HG03039 (cell line): ENCODE measurements around the gene FOXP1.

ENCODE experiments used
- ATAC-seq: cut with Tn5 transposase; IDR thresholded peaks from one replicate; pipeline ENCODE4 v1.9.1; 2021; ENCODE audit warnings: mild to moderate bottlenecking, moderate library complexity; ENCODE audit not compliant: unreplicated experiment

Gene FOXP1

DNA sequence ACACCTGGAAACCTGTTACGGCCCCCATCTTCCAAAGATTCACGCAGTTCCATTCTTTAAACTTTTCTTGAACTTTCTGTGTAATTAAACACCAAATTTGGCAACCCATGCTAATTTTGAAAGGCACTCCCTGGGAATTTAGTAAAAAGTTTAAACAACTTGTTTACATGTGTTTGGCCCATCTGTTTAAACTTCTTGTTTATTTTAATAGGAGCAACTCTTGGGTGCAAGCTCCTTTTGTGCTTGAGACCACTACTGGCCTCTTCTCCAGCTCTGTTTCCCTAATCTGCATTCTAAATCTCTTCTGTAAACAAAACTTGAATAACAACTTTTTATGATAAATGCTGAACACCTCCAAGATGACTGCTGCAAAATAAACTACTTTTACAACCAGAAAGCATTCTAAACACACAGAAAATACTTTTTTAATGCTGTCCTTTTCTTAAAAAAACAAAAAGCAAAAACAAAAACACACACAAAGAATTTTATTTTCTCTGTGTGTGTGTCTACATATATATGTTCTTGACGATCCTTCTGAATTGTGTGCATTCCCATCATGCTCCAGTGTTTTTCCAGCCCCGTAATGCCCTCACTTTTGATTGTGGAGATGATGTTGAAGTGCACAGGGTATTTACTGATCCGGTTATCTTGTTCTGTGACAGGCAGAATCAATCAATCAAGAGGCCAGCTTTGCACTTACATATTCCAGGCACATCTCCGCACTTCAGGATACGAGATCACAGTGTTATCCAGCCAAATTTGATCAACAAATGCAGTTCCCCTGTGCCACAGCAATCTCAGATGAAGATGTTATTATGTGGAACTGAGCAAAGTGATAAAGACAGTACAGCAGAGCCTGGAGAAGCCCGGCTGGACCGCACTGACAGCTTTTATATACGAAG, 416.9 kb downstream of the FOXP1 start:
- ATAC-seq = no peak

DNA sequence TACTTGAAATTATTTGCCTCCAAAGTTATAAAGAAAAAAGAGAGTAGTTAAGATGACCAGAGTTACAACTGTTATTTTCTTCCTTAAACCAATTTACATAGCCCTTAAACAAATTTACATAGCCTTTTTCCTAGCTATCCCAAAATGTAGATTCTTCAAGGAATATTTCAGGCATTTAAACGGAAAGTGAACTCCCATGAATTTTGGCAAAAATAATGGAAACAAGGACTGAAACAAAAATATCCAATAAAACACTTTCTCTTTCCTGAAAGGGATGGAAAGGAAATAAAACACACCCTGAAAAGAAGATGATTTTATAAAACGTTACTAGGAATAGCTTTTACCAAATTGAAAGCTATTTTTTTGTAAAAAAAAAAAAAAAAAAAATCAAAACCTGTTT, 418.6 kb downstream of the FOXP1 start:
- no peak for ATAC-seq

DNA sequence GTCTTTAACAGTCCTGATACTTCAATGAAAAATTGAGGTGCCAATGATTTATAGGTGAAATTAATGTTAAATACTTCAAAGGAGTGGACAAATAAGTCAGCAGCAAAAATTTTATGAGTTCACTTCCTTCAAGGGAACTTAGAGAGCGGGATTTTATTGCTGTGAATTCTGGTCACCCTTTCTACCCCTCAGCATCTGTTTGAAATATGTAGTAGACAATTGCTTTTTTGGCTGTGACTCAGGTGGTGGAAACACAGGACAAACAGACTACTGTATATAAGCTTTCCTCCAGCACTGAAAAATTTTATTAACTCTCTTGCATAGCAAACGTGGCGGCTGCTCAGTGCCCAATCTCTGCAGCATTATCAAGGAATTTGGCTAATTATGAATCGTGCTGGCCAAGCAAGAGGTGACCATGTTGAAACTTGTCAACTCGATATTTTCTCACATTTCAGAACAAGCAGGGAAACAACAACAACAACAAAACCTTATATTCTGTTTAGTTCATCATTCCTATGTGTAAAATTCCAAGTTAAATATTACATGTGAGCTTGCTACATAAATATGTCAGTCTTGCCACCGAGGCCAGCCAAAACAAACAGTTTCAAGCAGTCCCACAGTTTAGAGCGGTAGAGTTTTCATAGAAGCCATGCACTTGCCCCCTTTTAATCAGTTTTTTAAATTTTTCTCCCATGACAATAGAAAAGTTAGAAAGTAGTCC, 420.2 kb downstream of the FOXP1 start:
- no peak for ATAC-seq

DNA sequence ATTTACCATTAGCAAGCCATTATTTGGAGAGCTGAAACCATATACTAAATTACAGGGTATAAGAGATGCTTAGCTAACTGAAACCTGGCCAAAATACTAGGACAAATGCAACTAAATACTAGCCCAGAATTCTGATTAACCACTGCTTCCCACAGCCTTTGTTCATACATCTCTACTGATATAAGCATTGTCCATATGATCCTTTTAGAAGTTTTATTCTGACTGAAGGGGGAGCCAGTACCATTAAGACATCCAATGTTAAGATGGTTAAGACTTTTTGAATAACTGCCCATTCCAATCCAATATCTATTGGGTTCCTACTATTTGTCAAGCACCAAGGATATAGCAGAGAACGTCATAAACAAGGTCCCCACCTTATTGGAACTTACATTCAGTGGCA, 421.3 kb downstream of the FOXP1 start:
- ATAC-seq = no peak

DNA sequence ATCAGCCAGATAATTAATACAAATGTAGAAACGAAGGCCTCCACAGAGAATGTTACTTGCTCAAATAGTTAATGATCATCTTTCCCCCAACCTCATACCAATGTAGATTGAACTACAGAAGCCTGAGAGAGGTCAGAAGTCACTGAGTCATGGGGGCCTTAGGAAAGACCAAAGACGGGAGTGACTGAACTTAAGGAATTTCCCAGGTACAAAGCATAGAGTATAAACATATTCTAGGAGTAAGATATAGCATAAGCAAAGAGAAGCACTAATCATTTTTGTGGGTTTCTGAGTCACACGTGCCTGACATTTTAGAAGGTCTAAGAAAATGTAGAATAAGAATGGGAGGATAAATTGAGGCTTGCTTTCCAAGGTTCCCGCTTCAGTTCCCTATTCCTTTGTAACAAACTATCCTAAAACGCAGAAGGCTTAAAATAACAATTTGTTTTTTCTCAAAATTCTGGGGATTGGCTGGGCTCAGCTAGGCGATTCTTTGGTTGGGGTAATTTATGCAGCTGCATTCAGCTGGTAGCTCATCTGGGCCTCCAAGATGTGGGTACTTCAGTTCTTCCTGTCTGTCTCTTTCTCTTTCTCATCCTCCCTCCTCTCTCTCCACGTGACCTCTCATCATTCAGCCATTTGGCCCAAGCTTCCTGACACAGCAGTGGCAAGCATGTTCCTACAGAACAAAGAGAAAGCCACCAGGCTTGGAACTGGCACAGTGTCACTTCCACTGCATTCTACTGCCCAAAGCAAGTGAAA, 422.6 kb downstream of the FOXP1 start:
- ATAC-seq = no peak

DNA sequence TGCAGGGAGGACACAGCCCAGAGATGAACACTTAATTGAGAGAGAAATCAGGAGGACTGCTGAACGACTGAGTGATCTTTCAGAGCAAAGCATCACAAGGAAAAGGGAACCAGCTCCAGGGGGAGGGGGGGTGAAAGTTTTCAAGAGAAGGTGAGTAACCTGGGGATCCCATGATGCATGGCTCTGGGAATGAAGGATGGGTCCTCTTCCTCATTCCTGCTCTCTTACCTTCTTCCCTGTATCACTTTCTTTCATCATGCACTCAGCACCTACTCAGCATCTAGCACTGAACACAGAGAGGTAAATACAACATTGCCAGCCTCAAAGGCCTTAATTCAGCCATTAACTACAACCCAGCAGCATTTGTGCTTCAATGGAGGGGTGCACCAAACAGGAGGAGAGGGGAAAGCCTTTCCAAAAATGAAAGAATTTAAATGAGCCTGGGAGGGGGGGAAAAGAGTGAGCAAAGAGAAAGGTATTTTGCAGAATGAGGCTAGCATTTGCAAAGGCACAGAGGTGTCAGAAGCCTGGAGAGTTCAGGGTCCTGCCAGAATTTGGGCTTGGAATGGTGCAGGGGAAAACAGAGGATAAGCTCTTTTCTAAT, 427.4 kb downstream of the FOXP1 start:
- no peak for ATAC-seq

DNA sequence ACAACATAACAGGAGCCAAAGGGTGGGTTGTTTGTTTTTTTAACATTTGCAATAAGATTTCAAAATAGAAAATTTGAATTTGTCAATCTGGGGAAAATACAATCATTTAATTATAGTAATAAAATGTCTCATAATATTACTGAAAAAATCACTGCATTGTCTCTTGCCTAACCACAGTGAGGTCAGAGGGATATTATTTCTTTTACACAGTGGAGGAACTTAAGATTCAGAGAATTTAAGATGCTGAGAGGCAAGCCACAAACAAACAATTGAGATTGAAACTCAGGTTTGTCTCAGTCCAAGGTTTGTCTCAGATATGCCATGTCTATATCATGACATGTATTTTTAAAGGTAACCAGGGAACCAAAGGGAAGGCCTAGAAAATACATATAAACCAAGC, 428.7 kb downstream of the FOXP1 start:
- no peak for ATAC-seq

DNA sequence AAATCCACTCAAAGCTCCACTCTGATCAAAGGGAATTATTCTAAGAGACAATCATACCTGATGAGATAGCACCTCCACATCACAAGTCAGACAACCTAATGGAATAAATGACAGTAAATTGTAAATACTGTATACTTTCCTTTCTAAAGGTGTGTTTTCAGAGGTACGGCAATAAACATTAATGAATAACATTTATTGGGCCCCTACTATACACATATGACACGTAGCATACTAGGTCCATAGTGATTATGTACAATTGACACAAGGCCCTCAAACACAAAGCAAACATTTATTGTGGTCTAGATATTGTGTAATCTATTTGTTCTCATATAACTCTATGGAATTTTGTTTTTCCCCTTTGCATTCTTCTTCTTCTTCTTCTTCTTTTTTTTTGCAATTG, 429.8 kb downstream of the FOXP1 start:
- no peak for ATAC-seq

DNA sequence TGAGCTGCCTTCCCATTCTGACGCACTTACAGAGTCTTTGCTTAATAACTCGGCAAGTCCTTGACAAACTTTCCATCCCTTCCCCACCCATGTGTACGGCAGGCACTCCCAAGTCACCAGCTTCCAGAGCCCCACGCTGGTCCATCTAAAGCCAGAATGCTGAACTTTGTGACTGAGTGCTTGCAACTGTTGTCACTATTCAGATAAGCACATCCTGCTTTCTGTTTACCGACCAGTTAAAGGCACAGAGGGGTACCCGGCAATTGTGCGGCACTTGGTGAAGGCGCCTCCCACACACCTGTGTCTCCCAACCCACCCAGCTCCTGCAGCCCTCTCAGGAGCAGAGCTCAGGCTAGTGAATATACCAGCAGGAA, 430.6 kb downstream of the FOXP1 start:
- no peak for ATAC-seq

DNA sequence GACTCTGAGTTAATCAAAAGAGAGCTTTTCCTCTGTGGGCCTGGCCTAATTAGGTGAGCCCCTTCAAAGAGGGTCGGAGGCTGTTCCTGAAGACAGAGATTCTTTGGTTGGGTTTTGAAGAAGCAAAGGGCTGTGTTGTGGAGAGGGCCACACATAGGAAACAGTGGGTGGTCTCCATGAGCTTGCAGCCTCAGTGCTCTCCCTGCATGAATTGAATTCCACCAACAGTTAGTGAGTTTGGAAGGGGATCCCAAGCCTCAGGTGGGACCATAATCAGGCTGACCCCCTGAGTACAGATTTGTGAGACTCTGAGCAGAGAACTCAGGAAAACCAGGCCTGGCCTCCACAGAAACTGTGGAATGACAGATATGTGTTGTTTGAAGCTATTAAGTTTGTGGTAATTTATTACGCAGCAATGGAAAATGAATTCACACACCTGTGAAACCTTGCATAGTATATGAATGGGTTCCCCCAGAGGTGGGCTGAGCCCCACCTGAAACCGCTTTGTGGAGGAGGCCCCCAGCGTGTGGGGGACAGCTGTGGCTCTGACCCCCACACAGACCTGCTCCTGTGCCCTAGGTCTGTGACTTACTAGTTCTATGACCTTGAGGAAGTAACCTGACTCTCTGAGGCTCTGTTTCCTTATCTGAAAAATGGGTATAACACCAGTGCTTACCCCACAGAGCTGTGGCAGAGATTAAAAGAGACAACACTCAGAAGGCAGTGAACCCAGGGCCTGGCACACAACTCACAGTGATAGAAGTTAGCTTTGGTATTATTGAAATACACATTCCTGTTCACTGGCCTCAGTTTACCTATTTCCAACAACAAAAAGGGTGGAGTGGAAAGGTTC, 431.3 kb downstream of the FOXP1 start:
- no peak for ATAC-seq

DNA sequence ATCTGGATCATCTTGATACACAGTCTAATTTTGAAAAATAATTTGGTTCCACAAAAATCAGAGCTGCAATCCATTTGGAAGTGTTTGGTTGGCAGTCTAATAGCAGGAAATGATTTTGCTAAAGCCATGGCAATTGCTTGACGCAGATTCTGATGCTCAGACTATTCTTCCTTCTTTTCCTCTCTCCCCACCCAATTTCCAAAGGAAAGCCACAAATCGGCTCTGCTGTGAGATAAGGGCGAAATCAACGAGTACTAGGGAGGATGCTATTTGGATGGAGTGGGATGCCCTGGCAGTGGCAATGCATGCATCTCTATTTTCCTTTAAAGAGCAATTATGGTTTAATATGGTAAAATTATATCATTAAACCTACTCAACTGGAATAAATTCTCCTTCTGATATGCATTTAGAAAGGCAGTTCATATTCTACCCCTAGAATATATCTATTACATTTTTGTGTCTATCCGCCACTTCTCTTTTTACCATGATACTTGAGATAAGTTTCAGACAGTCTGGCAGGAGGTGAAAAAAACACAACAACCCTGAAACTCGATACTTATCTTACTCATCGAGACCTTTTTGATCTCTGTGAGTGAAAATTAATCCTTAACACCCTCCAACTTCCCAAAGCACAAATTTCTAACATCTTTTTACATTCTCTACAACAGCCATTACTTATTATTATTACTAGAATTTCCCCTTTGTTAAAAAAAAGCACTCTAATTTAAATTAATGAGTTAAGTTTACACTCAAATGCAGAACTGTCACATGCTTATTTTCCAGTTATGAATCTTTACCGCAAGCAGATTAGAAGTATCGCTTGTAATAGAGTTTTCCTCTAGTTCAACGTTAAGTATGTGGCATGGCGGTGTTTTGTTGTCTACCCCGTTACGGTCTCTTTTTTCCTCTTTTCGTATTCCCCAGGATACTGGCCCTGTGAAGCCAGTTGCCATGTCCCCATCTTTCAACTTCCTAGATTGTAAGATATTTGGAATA, 433.3 kb downstream of the FOXP1 start:
- no peak for ATAC-seq

DNA sequence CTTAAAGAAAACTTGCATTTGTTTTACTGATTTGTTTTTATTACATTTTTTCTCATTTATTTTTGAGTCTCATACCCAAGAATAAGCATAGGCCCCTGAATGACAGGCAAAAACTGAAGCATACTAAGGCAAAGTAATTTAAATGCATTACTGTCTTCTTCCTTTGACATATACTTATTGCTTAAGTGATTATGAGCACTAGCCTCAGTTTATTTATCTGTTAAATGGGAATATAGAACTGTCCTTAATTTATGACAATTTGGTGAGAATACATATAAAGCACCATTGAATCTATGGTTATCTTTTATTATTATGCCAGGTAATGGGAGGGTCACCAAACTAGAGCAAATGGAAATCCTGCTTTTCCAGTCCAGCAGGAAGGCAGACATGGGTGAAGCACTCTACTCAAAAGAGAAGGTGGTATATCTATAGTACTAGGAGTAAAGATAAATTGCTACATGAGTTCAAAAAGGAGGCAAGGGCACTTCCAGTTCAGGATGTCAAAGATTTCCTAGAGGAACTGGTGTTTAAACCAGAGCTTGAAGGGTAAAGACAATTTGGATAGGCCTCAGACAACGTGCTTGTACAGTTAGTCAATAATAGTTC, 435.0 kb downstream of the FOXP1 start:
- no peak for ATAC-seq

DNA sequence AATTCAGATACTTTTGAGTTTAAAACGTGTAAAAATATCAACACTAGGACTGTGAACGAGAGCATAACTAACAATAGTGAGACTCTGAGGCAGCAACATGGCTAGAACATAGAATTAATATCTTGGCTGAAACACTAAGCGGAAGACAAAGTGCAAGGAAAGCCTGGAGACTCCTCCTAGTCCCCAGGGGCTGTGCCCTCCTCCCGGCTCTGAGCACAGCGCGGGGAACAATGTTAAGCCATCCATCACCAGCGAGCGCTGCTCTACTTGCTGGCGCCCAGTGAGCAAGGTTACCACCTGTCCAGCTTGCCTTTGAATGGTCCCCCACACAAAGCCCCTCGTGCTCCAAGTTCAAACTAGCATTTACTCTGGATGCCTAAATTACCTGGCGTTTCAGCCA, 436.9 kb downstream of the FOXP1 start:
- ATAC-seq = no peak

DNA sequence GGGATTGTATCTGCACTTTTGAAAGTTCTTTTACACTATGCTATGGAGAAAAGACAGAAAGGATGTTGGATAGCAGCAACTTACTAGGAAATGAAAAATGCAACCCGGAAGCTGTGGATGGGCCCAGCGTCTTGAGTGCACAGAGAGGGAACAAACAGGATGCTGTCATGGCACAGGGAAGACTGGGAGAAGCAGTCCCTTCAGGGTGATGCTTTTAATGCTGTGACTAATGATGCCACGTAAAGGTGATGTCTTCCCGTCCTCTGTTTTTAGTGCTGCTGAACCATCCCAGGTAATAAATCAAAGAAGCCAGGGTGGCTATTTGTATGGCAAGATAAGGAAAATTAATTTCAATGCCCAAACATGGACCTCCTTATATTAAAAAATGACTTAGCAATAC, 437.6 kb downstream of the FOXP1 start:
- no peak for ATAC-seq

DNA sequence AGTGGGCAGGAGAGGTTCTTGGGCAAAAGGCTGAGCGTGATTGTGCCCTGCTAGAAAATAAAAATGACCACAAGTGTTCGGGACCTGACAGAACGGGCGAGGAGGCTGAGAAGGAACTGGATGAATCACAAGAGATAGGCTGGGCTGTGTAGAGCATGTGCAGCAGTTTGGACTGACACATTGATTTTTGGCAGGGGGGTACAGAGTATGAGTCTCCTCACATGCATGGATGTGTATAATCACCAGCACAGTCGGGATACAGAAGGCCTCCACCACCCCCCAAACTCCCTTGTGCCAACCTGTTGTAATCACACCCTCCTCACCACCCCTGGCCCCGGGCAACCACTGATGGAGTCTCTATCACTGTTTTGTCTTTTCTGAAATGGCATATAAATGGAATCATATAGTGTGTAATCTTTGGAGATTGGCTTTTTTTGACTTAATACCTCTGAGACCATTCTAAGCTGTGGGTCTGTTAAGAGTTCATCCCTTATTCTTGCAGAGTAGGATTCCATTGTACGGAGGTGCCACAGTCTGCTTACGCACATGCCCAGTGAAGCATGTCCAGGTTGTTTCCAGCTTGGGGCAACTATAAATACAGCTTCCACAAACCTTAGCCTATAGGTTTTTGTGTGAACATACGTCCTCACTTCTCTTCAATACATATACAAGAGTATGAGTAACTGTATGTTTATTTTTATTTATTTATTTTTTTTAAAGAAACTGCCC, 438.8 kb downstream of the FOXP1 start:
- ATAC-seq = no peak

DNA sequence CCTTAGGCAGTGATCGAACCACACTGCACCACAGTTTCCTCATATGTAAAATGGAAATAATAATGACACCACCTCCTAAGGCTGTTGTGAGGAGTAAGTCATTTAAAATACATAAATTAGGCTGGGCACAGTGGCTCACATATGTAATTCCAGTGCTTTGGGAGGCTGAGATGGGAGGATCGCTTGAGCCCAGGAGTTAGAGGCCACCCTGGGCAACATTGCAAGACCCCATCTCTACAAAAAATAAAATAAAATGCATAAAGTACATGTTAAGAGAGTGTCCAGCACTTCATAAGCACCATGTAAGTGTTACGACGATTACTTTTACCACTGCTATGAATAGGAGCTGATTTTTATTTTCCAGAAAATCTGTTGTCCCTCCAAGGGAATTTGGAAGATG, 440.0 kb downstream of the FOXP1 start:
- no peak for ATAC-seq

DNA sequence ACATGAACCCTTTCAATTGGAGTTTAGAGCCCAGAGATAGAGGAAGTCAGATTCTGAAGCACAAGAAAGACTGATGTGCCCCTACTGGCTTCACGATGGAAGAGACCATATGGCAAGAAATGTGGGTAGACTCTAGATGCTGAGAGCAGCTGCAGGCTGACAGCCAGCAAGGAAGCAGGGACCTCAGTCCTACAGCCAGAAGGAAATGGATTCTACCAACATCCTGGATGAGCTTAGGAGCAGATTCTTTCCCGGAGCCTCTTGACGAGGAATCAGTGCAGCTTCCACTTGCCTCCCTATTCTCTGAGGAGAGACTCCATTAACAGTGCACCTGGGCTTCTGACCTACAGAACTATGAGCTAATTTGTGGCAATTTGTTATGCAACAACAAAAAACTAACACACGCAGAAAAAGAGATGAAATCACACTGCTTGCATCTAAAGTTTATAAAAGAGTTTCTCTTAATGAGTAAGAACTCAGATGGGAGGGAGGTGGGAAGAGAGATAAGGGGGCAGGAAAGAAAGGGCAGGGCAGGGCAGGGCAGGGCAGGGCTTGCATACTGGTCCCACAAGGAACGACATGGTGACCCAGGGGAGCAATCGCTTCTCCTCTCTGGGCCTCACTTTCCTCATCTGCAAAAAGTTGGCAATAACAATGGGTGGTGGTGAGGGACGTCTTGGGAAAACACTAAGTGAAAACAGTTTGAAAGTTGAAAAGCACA, 440.9 kb downstream of the FOXP1 start:
- ATAC-seq = no peak
